ENCODE measurements around the gene OR2T6. TPM values are rescaled to one million over a fixed set of nuclear protein-coding genes. Genes with fewer than 3 reads are reported as not detected.
"Not testable (repeated sequence)": the region's sequence is repeated elsewhere in the genome, so short reads cannot be mapped to it uniquely, and the experiment has no call there.

OR2T6 gene
- total RNA-seq, 1 experiment from 2014 or later = not detected

GRCh38 chr1:248439283-248439682 lies 63.7 kb downstream of the OR2T6 start:
- intact Hi-C loops (cut with micrococcal nuclease; ENCODE audit: unreplicated experiment); CTCF ChIA-PET; H3K9me3 Mint-ChIP-seq (ENCODE audit: low read depth, unreplicated experiment); H3K36me3 Mint-ChIP-seq (ENCODE audit: insufficient read depth, unreplicated experiment); DNase-seq; H3K4me3 Mint-ChIP-seq (ENCODE audit: low read depth, unreplicated experiment); H3K27ac Mint-ChIP-seq (ENCODE audit: unreplicated experiment); BruUV-seq (replicated peaks); H3K27me3 Mint-ChIP-seq (ENCODE audit: unreplicated experiment); H3K4me1 Mint-ChIP-seq (ENCODE audit: low read depth, unreplicated experiment): not testable (repeated sequence)

Other genes with a start within 250 kb of the OR2T6 start
- not detected in 2 replicates for gene OR2M5, start 230.6 kb upstream of the OR2T6 start, total RNA-seq (2022)
- gene OR2M2, start 200.9 kb upstream of the OR2T6 start, total RNA-seq (2022) = not detected in 2 replicates
- gene OR2M3, start 178.5 kb upstream of the OR2T6 start, total RNA-seq (2022) = not detected in 2 replicates
- not detected in 2 replicates for gene OR2M4, start 144.3 kb upstream of the OR2T6 start, total RNA-seq (2022)
- not detected in 2 replicates for gene OR2T33, start 97.8 kb upstream of the OR2T6 start, total RNA-seq (2022)
- gene OR2T12, start 72.3 kb upstream of the OR2T6 start, total RNA-seq (2022) = not detected in 2 replicates
- not detected in 2 replicates for gene OR2M7, start 51.2 kb upstream of the OR2T6 start, total RNA-seq (2022)
- gene OR14C36, start 27.0 kb upstream of the OR2T6 start, total RNA-seq (2022) = not detected in 2 replicates
- not detected in 2 replicates for gene OR2T4, start 14.1 kb upstream of the OR2T6 start, total RNA-seq (2022)
- gene OR2T1, start 27.3 kb downstream of the OR2T6 start, total RNA-seq (2022) = not detected in 2 replicates
- gene OR2T2, start 69.9 kb downstream of the OR2T6 start, total RNA-seq (2022) = not detected in 2 replicates
- not detected in 2 replicates for gene OR2T3, start 97.6 kb downstream of the OR2T6 start, total RNA-seq (2022)
- gene OR2T5, start 112.8 kb downstream of the OR2T6 start, total RNA-seq (2022) = not detected in 2 replicates
- gene OR2G6, start 132.3 kb downstream of the OR2T6 start, total RNA-seq (2022) = not detected in 2 replicates
- not detected in 2 replicates for gene OR2T29, start 187.0 kb downstream of the OR2T6 start, total RNA-seq (2022)
- gene OR2T34, start 199.0 kb downstream of the OR2T6 start, total RNA-seq (2022) = not detected in 2 replicates
- gene OR2T10, start 222.0 kb downstream of the OR2T6 start, total RNA-seq (2022) = not detected in 2 replicates